NCI-H510A (cell line): ENCODE measurements around the gene SPIC.

Experiments used
- DNase-seq: peaks from one replicate; lab custom pipeline; 2025; lab: John Stamatoyannopoulos, UW

Gene SPIC

GRCh38 chr12:101536069-101536674 lies 61.0 kb downstream of the SPIC start:
- DNase-seq, result no peak
